OCI-LY7 (cell line): Measurements from ENCODE around the gene CACNA2D4. TPM values are rescaled to one million over a fixed set of nuclear protein-coding genes. Genes with fewer than 3 reads are reported as not detected.

Source experiments
- BruUV-seq: library from RNA; stranded (reverse); fragments of 400-500 nt; replicated peaks from 2 replicates; lab custom pipeline; 2021; lab: Mats Ljungman, UMichigan
- CTCF ChIA-PET: fragments of 300-600 bp; sonication (Branson Sonifier 250); formaldehyde crosslinking; loops from one replicate; lab custom pipeline; 2022; ENCODE audit warnings: antibody characterized with exemption; ENCODE audit not compliant: unreplicated experiment; lab: Charles Lee
- POLR2A ChIA-PET: fragments of 300-600 bp; sonication (Branson Sonifier 250); formaldehyde crosslinking; loops from one replicate; lab custom pipeline; 2022; ENCODE audit warnings: antibody characterized with exemption; lab: Charles Lee
- DNase-seq: peaks from one replicate; pipeline ENCODE4 v3.0.0-alpha.2; 2015; ENCODE audit warnings: low spot score
- H2AFZ ChIP-seq: fragments of 200-600 bp; sonication (generic), shearing (Covaris generic); 2 replicates; pipeline ENCODE4 v1.6.1; 2014; ENCODE audit warnings: mild to moderate bottlenecking, antibody characterized with exemption, low read length, moderate library complexity
- H3K27ac ChIP-seq: fragments of 200-600 bp; sonication (generic); 2 replicates; pipeline ENCODE4 v1.5.1; 2014; ENCODE audit warnings: mixed run types, low read depth, mild to moderate bottlenecking, moderate library complexity, low read length, inconsistent platforms; ENCODE audit not compliant: poor library complexity, severe bottlenecking
- H3K36me3 ChIP-seq: fragments of 200-600 bp; sonication (generic); 2 replicates; pipeline ENCODE4 v1.6.1; 2014; ENCODE audit warnings: mild to moderate bottlenecking, antibody characterized with exemption, low read length, moderate library complexity, mixed read lengths; ENCODE audit not compliant: insufficient read depth
- H3K4me1 ChIP-seq: fragments of 200-600 bp; sonication (generic); 2 replicates; pipeline ENCODE4 v1.5.1; 2014; ENCODE audit warnings: mild to moderate bottlenecking, low read length; ENCODE audit not compliant: insufficient read depth, poor library complexity, severe bottlenecking
- H3K4me2 ChIP-seq: fragments of 200-600 bp; sonication (generic); 2 replicates; pipeline ENCODE4 v1.6.1; 2014; ENCODE audit warnings: mild to moderate bottlenecking, low read length
- H3K4me3 ChIP-seq: fragments of 200-600 bp; sonication (generic); 2 replicates; pipeline ENCODE4 v1.5.1; 2014; ENCODE audit warnings: mild to moderate bottlenecking, low read depth, low read length; ENCODE audit not compliant: poor library complexity, severe bottlenecking
- H3K79me2 ChIP-seq: fragments of 200-600 bp; sonication (generic); 2 replicates; pipeline ENCODE4 v1.6.1; 2016; ENCODE audit warnings: low read depth, mild to moderate bottlenecking, low read length, moderate library complexity, mixed read lengths; ENCODE audit not compliant: insufficient read depth
- H3K9me2 ChIP-seq: fragments of 200-600 bp; sonication (generic); 2 replicates; pipeline ENCODE4 v1.6.1; 2016; ENCODE audit warnings: mild to moderate bottlenecking, low read length, mixed read lengths; ENCODE audit not compliant: insufficient read depth
- H3K9me3 ChIP-seq: fragments of 200-600 bp; sonication (generic); 2 replicates; pipeline ENCODE4 v1.6.1; 2014; ENCODE audit warnings: mild to moderate bottlenecking, mixed run types, low read length, mixed read lengths
- H4K20me1 ChIP-seq: fragments of 200-600 bp; sonication (generic); 2 replicates; pipeline ENCODE4 v1.6.1; 2014; ENCODE audit warnings: mild to moderate bottlenecking, antibody characterized with exemption, low read length, moderate library complexity, mixed read lengths; ENCODE audit not compliant: insufficient read depth
- CTCF ChIP-seq: fragments of 200-600 bp; sonication (generic); conservative IDR thresholded peaks from 2 replicates; pipeline ENCODE4 v1.5.1; 2014; ENCODE audit warnings: mild to moderate bottlenecking, antibody characterized with exemption, low read length, moderate library complexity, mixed read lengths
- EZH2phosphoT487 ChIP-seq: fragments of 200-600 bp; sonication (generic); IDR thresholded peaks from 2 replicates; pipeline ENCODE4 v1.6.1; 2018; ENCODE audit warnings: low read depth, borderline replicate concordance, mild to moderate bottlenecking, mixed run types, antibody characterized with exemption, low read length, moderate library complexity, mixed read lengths
- intact Hi-C: fragments of 100-400 bp; cut with micrococcal nuclease; formaldehyde crosslinking; loops from one replicate; pipeline ENCODE4 v1.10.0; 2022; ENCODE audit not compliant: unreplicated experiment
- total RNA-seq, 2 experiments: library from RNA; depleted of rRNA in 1 of 2; stranded (reverse); fragments of >200 nt in 1 of 2; shearing (Covaris generic) in 1 of 2; gene quantifications; 2 replicates each; pipeline ENCODE4 v1.2.3, GENCODE V29; 2014 to 2022

CACNA2D4 gene
- total RNA-seq, 2 experiments from 2014 or later = 0.13 TPM; not detected in 1

DNA sequence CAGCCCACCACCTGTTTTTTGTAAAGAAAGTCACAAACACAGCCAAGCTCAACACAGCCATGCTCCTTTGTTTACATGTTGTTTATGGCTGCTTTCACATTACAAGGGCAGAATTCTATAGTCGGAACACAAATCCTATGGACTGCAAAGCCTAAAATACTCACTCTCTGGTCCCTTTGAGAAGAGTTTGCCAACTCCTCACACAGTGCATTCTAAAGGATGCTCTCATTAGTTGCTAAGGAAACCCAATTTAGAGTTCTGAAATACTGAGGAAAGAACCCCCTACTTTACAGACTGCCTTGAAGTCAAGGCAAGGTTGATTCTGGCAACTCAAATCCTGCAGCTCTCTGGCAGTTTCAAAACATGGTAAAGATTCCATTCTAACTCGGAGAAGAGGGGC, 47.5 kb upstream of the CACNA2D4 start:
- Histone ChIP-seq H3K27ac (no peak overlapping the region), H3K4me1 (no peaks in the 10 kb centered on the region), H3K9me3 (no peaks in the 10 kb centered on the region), H3K9me2 (no peaks in the 10 kb centered on the region), H3K36me3 (peaks cover 32% of the 10 kb centered on the region), H3K79me2 (no peaks in the 10 kb centered on the region), H2AFZ (no peak overlapping the region), H3K4me3 (no peak overlapping the region), H3K4me2 (no peak overlapping the region), H4K20me1 (no peaks in the 10 kb centered on the region)
- no TSS peak for BruUV-seq
- ChIA-PET POLR2A (interaction anchor here (0.8 to 1.1 kb wide), 2 partner anchors 55 to 289 kb away, joined by 3 read pairs; no protein-coding TSS in a partner anchor), CTCF (no interaction called here)
- TF ChIP-seq CTCF = no peak
- no peak for TF ChIP-seq EZH2phosphoT487
- no peak for DNase-seq
- intact Hi-C loops = loop anchor here (5.0 kb wide), 1 partner anchor 436 kb away; no protein-coding TSS in a partner anchor

GRCh38 chr12:1962051-1963020, 43.9 kb upstream of the CACNA2D4 start:
- intact Hi-C loops = no loop called here
- Histone ChIP-seq H2AFZ (no peak overlapping the region), H3K4me3 (no peak overlapping the region), H3K9me2 (no peaks in the 10 kb centered on the region), H3K27ac (no peak overlapping the region), H3K4me1 (no peaks in the 10 kb centered on the region), H3K4me2 (no peak overlapping the region), H3K79me2 (no peaks in the 10 kb centered on the region), H3K9me3 (no peaks in the 10 kb centered on the region), H4K20me1 (no peaks in the 10 kb centered on the region), H3K36me3 (peaks cover 34% of the 10 kb centered on the region)
- ChIA-PET POLR2A (no interaction called here), CTCF (no interaction called here)
- no TSS peak for BruUV-seq
- no peak for DNase-seq
- no peak for TF ChIP-seq CTCF
- no peak for TF ChIP-seq EZH2phosphoT487

GRCh38 chr12:1956716-1957115, 38.3 kb upstream of the CACNA2D4 start:
- H2AFZ ChIP-seq = no peak overlapping the region
- H3K9me3 ChIP-seq = no peaks in the 10 kb centered on the region
- no peak for DNase-seq
- TF ChIP-seq CTCF (no peak), EZH2phosphoT487 (no peak)
- no peaks in the 10 kb centered on the region for H4K20me1 ChIP-seq
- no peak overlapping the region for H3K27ac ChIP-seq
- H3K79me2 ChIP-seq = no peaks in the 10 kb centered on the region
- H3K4me3 ChIP-seq = no peak overlapping the region
- no peak overlapping the region for H3K4me2 ChIP-seq
- CTCF ChIA-PET = no interaction called here
- H3K4me1 ChIP-seq = no peaks in the 10 kb centered on the region
- BruUV-seq = no TSS peak
- intact Hi-C loops = no loop called here
- peaks cover 28% of the 10 kb centered on the region for H3K36me3 ChIP-seq
- no peaks in the 10 kb centered on the region for H3K9me2 ChIP-seq
- POLR2A ChIA-PET = no interaction called here
